Left ventricle myocardium superior (tissue), 1 donor: ENCODE measurements around the gene GBF1. TPM values are rescaled to one million over a fixed set of nuclear protein-coding genes. Genes with fewer than 3 reads are reported as not detected.
A peak's percentile ranks its signal among the peaks of the same experiment; 100 is the strongest.

Experiments
- ATAC-seq: fragments of 200-7000 bp; cut with Tn5 transposase; one replicate; pipeline ENCODE4 v1.9.1; 2020; ENCODE audit warnings: mild to moderate bottlenecking, moderate library complexity
- DNase-seq: peaks from one replicate; pipeline ENCODE4 v3.0.0-alpha.2; 2020
- intact Hi-C: fragments of 100-400 bp; cut with micrococcal nuclease; formaldehyde crosslinking; loops from one replicate; pipeline ENCODE4 v1.11.0; 2022
- total RNA-seq: library from RNA; stranded (reverse); fragmentation: NEBNext Ultra II Directional; extraction: Animal tissue kit (Norgen Biotek cat#: 25700); gene quantifications from one replicate; pipeline ENCODE4 v1.2.1, GENCODE V29; 2021
- donor health status: DM: no; HTN: yes; CAD: no; lungs with severe emphysema.

GBF1 gene
- total RNA-seq, 1 donor from 2014 or later = 41.7 TPM

- DNase-seq (no peak), ATAC-seq (no peak)
Observed at GRCh38 chr10:102411341-102412255, 166.3 kb downstream of the GBF1 start.

GRCh38 chr10:102412293-102412692, 167.0 kb downstream of the GBF1 start:
- intact Hi-C loops = no loop called here
- ATAC-seq (no peak), DNase-seq (no peak)

More at GRCh38 chr10:102411341-102412255, 166.3 kb downstream of the GBF1 start:
- intact Hi-C loops = no loop called here

GRCh38 chr10:102413053-102413705, 167.8 kb downstream of the GBF1 start:
- intact Hi-C loops = no loop called here
- DNase-seq (no peak), ATAC-seq (no peak)

GRCh38 chr10:102413806-102414561, 168.7 kb downstream of the GBF1 start:
- intact Hi-C loops = no loop called here

GRCh38 chr10:102414749-102415148, 169.4 kb downstream of the GBF1 start:
- intact Hi-C loops = no loop called here
- ATAC-seq = no peak
- no peak for DNase-seq

More at GRCh38 chr10:102413806-102414561, 168.7 kb downstream of the GBF1 start:
- DNase-seq = no peak
- no peak for ATAC-seq

- ATAC-seq (no peak), DNase-seq (no peak)
- intact Hi-C loops = no loop called here
Observed at GRCh38 chr10:102416283-102416682, 171.0 kb downstream of the GBF1 start.

- ATAC-seq (no peak), DNase-seq (no peak)
- intact Hi-C loops = no loop called here
Observed at GRCh38 chr10:102416695-102417094, 171.4 kb downstream of the GBF1 start.

GRCh38 chr10:102418622-102419268, 173.4 kb downstream of the GBF1 start, which contains the start of gene PSD:
Gene PSD (minus strand): TSS chr10:102418785. CDS start chr10:102417038, 1,747 bp downstream.
- intact Hi-C loops = no loop called here
- DNase-seq (no peak), ATAC-seq (no peak)

GRCh38 chr10:102419269-102420180, 174.2 kb downstream of the GBF1 start:
- intact Hi-C loops = no loop called here
- DNase-seq (peak; percentile 75), ATAC-seq (peak; percentile 17)

- intact Hi-C loops = no loop called here
- ATAC-seq (no peak), DNase-seq (no peak)
Observed at GRCh38 chr10:102420181-102420713, 174.9 kb downstream of the GBF1 start.

GRCh38 chr10:102420714-102421506, 175.6 kb downstream of the GBF1 start, which contains the start of gene FBXL15:
Gene FBXL15 (plus strand): TSS chr10:102420836. CDS start chr10:102421130, 294 bp downstream.
- ATAC-seq = peak; percentile 88
- DNase-seq = peak; percentile 96
- intact Hi-C loops = no loop called here

- intact Hi-C loops = no loop called here
- ATAC-seq = no peak
- no peak for DNase-seq
Observed at GRCh38 chr10:102421507-102421756, 176.1 kb downstream of the GBF1 start.

GRCh38 chr10:102421757-102422512, 176.6 kb downstream of the GBF1 start:
- DNase-seq (peak; percentile 49), ATAC-seq (peak; percentile 12)
- intact Hi-C loops = no loop called here

GRCh38 chr10:102422545-102423129, 177.3 kb downstream of the GBF1 start:
- peak; percentile 62 for ATAC-seq
- DNase-seq = peak; percentile 88
- intact Hi-C loops = no loop called here

GRCh38 chr10:102423372-102423968, 178.1 kb downstream of the GBF1 start:
- intact Hi-C loops = no loop called here
- DNase-seq (no peak), ATAC-seq (no peak)

GRCh38 chr10:102424145-102424544, 178.8 kb downstream of the GBF1 start:
- no peak for ATAC-seq

More at GRCh38 chr10:102424145-102424544, 178.8 kb downstream of the GBF1 start:
- DNase-seq = no peak
- intact Hi-C loops = no loop called here
